ENCODE data around the gene TIGD1. TPM values are rescaled to one million over a fixed set of nuclear protein-coding genes. Genes with fewer than 3 reads are reported as not detected.
A peak's percentile ranks its signal among the peaks of the same experiment; 100 is the strongest.

Gene TIGD1
- total and polyA plus RNA-seq, 2 of the 13 experiments (the other 11 are each of a cell fraction or from before 2014, with no cell fraction given), result 3.5 to 9.5 TPM

DNA sequence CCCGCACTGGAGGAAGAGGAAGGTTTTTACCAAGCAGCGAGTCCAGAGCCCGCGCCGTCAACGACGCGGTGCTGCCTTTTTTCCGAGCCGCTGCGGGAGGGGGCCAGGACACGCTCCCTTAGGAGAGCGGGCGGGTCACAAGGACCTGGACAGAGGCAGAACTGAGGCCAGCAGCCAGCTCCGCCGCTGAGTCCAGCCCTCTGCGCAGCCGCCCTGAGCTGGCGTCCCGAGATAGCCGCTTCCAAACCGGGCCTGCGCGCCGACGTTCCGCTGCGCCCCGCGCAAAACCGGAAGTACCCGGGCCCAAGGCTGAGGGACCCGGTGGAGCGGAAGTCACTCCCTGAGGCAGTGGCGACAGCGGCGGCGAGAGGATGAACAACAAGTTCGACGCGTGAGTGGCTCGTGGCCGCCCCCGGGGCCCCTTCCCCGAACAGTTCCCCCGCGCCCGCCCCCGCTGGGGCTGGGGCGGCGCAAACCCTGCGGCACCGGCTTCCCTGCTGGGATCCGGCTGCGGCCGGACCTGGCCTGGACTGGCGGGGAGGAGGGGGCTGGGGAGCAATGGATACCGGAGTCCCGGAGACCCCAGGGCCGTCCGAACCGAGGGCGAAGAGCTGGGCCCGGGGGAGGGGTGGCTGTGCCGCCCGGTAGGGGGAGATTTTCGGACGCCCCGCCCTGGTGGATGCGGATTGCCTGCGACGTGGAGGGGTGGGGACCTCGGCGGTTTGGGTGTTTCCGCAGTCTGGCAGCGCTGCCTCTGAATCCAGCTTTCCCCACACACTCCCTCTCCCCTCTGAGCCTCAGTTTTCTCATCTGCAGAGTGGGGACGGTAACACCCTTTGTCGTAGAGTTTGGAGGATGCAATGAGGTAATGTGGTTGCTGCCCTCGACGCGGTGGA is at the start of gene TIGD1, which contains the start of gene EIF4E2 (continued):
- TF ChIP-seq, protein P1, sequence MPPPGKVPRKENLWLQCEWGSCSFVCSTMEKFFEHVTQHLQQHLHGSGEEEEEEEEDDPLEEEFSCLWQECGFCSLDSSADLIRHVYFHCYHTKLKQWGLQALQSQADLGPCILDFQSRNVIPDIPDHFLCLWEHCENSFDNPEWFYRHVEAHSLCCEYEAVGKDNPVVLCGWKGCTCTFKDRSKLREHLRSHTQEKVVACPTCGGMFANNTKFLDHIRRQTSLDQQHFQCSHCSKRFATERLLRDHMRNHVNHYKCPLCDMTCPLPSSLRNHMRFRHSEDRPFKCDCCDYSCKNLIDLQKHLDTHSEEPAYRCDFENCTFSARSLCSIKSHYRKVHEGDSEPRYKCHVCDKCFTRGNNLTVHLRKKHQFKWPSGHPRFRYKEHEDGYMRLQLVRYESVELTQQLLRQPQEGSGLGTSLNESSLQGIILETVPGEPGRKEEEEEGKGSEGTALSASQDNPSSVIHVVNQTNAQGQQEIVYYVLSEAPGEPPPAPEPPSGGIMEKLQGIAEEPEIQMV (CRISPR knock-in tag; IDR thresholded peaks at IDR 0.05; ENCODE audit: low read depth), result peak; percentile 94
- TF ChIP-seq, protein P2, sequence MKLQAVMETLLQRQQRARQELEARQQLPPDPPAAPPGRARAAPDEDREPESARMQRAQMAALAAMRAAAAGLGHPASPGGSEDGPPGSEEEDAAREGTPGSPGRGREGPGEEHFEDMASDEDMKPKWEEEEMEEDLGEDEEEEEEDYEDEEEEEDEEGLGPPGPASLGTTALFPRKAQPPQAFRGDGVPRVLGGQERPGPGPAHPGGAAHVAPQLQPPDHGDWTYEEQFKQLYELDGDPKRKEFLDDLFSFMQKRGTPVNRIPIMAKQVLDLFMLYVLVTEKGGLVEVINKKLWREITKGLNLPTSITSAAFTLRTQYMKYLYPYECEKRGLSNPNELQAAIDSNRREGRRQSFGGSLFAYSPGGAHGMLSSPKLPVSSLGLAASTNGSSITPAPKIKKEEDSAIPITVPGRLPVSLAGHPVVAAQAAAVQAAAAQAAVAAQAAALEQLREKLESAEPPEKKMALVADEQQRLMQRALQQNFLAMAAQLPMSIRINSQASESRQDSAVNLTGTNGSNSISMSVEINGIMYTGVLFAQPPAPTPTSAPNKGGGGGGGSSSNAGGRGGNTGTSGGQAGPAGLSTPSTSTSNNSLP (IDR thresholded peaks at IDR 0.05; ENCODE audit: low read depth, low read length), result no peak
- peak; percentile 99 for TF ChIP-seq KAT7 (CRISPR knock-in tag; IDR thresholded peaks at IDR 0.05; ENCODE audit: borderline replicate concordance)
- TF ChIP-seq ATRX (CRISPR knock-in tag; IDR thresholded peaks at IDR 0.05; ENCODE audit: borderline replicate concordance), result no peak
- TF ChIP-seq, protein P3, sequence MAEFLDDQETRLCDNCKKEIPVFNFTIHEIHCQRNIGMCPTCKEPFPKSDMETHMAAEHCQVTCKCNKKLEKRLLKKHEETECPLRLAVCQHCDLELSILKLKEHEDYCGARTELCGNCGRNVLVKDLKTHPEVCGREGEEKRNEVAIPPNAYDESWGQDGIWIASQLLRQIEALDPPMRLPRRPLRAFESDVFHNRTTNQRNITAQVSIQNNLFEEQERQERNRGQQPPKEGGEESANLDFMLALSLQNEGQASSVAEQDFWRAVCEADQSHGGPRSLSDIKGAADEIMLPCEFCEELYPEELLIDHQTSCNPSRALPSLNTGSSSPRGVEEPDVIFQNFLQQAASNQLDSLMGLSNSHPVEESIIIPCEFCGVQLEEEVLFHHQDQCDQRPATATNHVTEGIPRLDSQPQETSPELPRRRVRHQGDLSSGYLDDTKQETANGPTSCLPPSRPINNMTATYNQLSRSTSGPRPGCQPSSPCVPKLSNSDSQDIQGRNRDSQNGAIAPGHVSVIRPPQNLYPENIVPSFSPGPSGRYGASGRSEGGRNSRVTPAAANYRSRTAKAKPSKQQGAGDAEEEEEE (CRISPR knock-in tag; IDR thresholded peaks at IDR 0.05; ENCODE audit: borderline replicate concordance), result 0 out of 2 replicates have a peak, but pooled peaks have one; percentile 68
- TF ChIP-seq, protein P4, sequence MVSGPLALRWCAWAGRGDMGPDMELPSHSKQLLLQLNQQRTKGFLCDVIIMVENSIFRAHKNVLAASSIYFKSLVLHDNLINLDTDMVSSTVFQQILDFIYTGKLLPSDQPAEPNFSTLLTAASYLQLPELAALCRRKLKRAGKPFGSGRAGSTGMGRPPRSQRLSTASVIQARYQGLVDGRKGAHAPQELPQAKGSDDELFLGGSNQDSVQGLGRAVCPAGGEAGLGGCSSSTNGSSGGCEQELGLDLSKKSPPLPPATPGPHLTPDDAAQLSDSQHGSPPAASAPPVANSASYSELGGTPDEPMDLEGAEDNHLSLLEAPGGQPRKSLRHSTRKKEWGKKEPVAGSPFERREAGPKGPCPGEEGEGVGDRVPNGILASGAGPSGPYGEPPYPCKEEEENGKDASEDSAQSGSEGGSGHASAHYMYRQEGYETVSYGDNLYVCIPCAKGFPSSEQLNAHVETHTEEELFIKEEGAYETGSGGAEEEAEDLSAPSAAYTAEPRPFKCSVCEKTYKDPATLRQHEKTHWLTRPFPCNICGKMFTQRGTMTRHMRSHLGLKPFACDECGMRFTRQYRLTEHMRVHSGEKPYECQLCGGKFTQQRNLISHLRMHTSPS (CRISPR knock-in tag; IDR thresholded peaks at IDR 0.05; ENCODE audit: low read depth), result peak; percentile 77
- TF ChIP-seq ZNF331 (CRISPR knock-in tag; IDR thresholded peaks at IDR 0.05), result peak; percentile 93
- peak; percentile 0; the same call in 1 of the 2 replicates for TF ChIP-seq NR3C1 (CRISPR knock-in tag; IDR thresholded peaks at IDR 0.05)
- peak; percentile 98 for TF ChIP-seq ZNF879 (CRISPR knock-in tag; IDR thresholded peaks at IDR 0.05)
- peak; percentile 75 for TF ChIP-seq FIP1L1 (IDR thresholded peaks at IDR 0.05; ENCODE audit: borderline replicate concordance, insufficient read depth, low read depth, low read length)
- TF ChIP-seq, protein P5, sequence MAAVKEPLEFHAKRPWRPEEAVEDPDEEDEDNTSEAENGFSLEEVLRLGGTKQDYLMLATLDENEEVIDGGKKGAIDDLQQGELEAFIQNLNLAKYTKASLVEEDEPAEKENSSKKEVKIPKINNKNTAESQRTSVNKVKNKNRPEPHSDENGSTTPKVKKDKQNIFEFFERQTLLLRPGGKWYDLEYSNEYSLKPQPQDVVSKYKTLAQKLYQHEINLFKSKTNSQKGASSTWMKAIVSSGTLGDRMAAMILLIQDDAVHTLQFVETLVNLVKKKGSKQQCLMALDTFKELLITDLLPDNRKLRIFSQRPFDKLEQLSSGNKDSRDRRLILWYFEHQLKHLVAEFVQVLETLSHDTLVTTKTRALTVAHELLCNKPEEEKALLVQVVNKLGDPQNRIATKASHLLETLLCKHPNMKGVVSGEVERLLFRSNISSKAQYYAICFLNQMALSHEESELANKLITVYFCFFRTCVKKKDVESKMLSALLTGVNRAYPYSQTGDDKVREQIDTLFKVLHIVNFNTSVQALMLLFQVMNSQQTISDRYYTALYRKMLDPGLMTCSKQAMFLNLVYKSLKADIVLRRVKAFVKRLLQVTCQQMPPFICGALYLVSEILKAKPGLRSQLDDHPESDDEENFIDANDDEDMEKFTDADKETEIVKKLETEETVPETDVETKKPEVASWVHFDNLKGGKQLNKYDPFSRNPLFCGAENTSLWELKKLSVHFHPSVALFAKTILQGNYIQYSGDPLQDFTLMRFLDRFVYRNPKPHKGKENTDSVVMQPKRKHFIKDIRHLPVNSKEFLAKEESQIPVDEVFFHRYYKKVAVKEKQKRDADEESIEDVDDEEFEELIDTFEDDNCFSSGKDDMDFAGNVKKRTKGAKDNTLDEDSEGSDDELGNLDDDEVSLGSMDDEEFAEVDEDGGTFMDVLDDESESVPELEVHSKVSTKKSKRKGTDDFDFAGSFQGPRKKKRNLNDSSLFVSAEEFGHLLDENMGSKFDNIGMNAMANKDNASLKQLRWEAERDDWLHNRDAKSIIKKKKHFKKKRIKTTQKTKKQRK (IDR thresholded peaks at IDR 0.05; ENCODE audit: low read length), result no peak
- TF ChIP-seq, protein P6, sequence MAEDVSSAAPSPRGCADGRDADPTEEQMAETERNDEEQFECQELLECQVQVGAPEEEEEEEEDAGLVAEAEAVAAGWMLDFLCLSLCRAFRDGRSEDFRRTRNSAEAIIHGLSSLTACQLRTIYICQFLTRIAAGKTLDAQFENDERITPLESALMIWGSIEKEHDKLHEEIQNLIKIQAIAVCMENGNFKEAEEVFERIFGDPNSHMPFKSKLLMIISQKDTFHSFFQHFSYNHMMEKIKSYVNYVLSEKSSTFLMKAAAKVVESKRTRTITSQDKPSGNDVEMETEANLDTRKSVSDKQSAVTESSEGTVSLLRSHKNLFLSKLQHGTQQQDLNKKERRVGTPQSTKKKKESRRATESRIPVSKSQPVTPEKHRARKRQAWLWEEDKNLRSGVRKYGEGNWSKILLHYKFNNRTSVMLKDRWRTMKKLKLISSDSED (CRISPR knock-in tag; IDR thresholded peaks at IDR 0.05), result peak; percentile 92; the same call in 1 of the 2 replicates
- TF ChIP-seq, protein P7, sequence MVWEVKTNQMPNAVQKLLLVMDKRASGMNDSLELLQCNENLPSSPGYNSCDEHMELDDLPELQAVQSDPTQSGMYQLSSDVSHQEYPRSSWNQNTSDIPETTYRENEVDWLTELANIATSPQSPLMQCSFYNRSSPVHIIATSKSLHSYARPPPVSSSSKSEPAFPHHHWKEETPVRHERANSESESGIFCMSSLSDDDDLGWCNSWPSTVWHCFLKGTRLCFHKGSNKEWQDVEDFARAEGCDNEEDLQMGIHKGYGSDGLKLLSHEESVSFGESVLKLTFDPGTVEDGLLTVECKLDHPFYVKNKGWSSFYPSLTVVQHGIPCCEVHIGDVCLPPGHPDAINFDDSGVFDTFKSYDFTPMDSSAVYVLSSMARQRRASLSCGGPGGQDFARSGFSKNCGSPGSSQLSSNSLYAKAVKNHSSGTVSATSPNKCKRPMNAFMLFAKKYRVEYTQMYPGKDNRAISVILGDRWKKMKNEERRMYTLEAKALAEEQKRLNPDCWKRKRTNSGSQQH (CRISPR knock-in tag; IDR thresholded peaks at IDR 0.05; ENCODE audit: low read depth), result 0 out of 2 replicates have a peak, but pooled peaks have one; percentile 92
